ENCODE data around the gene UAP1L1.

- TF ChIP-seq POLR2A (IDR thresholded peaks at IDR 0.05): no peak
- TF ChIP-seq CTCF (IDR thresholded peaks at IDR 0.05): no peak
- TF ChIP-seq POLR2AphosphoS5 (IDR thresholded peaks at IDR 0.05): no peak
- TF ChIP-seq EP300 (IDR thresholded peaks at IDR 0.05): no peak
These were observed 10.8 kb downstream of the UAP1L1 start for GRCh38 chr9:137088121-137088520.

All from suprapubic skin (tissue), 4 donors.